HG03439 (cell line): ENCODE results near the gene UQCRFS1.
"Not testable (repeated sequence)": the region's sequence is repeated elsewhere in the genome, so short reads cannot be mapped to it uniquely, and the experiment has no call there.

ENCODE experiments used
- ATAC-seq: cut with Tn5 transposase; IDR thresholded peaks from one replicate; pipeline ENCODE4 v1.9.1; 2021; ENCODE audit warnings: mild to moderate bottlenecking, moderate library complexity; ENCODE audit not compliant: unreplicated experiment

The UQCRFS1 gene

GRCh38 chr19:29215322-29215845 lies 2.4 kb upstream of the UQCRFS1 start:
- ATAC-seq = no peak

DNA sequence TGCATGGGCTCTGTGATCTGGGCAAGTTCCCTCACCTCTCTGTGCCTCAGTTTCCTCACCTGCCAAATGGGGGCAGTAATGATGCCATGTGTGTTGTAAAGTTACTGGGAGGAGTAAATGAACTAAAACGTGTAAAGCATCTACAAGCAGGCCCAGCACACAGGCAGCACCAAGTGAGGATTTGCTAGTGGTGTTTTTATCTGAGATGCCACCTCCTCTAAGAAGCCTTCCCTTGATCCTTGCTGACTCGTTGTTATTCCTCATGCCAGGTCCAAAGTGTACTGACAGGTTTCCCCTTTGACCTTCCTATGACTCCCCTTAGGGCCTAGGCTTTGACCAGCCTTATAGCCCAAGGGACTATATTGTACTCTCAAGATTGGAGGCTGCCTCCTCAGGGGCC lies 1.5 kb upstream of the UQCRFS1 start:
- no peak for ATAC-seq

DNA sequence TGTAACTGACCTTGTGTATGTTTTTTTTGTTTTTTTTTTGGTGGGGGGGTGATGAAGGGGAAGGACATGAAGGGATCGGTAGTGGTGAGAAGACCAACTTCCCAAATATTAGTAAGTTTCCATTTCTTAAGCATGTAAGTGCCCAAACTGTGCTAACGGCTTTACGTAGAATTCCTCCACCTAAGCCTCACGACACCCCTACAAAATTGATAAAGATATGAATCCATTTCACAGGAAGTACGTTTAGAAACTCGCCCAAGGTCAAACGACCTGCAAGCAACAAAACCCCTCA lies 649 bp downstream of the UQCRFS1 start:
- ATAC-seq = no peak

DNA sequence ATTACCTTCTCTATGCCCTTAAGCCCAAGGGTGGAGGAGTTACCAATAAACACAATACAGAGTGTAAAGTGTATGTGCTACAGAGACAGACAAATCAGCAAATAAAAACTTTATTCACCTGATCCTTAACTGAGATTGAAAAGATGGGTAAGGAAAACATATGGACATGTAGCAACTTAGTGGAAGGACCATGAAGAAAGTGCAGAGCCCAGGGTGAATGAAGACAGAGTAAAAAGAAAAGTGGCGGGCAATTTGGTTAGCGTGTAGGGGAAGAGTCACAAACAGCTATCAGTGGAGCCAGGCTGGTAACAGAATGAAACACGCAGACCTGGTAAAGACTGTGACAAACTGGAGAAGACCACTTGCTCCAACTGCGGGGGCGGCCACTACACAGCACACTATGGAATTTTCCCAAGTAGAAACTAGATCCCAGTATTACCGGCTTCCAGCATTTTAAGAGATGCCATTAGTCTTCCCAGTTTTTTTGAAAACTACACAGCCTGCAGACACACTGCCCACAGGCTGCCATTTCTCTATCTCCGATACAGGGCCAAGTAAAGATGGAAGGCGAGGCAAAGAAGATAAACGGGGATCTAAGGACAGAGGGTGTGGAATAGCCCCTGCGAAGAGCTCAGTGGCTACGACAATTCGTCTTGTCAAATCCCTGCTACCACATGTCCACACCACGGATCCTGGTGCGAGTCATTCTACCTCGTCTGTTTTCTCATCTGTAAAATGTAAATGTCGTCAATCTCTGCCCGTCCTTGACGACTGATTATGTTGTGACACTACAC lies 1.2 kb downstream of the UQCRFS1 start:
- ATAC-seq = no peak

GRCh38 chr19:29211041-29211440 lies 1.9 kb downstream of the UQCRFS1 start:
- not testable (repeated sequence) for ATAC-seq

GRCh38 chr19:29210502-29210901 lies 2.4 kb downstream of the UQCRFS1 start:
- ATAC-seq = not testable (repeated sequence)

GRCh38 chr19:29207403-29208187 lies 5.4 kb downstream of the UQCRFS1 start:
- ATAC-seq = not testable (repeated sequence)

- ATAC-seq = no peak
These were observed 6.5 kb downstream of the UQCRFS1 start for GRCh38 chr19:29206453-29206852.

DNA sequence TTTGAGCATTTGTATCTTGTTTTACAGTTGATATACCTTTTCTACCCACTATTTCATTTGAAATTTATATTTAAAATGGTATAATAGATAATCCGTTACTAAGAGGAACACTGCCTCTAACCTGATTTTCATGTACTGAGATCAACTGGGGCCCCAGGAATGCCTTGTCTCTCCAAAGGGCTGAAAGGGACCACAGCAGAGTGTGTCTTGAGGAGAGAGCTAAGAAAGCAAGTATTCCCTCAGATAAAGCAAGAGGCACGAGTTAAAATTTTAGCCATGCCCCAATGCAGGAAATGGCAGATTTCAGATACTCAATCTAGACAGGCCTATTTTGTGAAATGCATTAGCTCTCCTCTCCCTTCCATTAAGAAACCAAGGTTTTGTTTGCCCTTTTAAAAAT lies 10.7 kb downstream of the UQCRFS1 start:
- ATAC-seq = no peak

DNA sequence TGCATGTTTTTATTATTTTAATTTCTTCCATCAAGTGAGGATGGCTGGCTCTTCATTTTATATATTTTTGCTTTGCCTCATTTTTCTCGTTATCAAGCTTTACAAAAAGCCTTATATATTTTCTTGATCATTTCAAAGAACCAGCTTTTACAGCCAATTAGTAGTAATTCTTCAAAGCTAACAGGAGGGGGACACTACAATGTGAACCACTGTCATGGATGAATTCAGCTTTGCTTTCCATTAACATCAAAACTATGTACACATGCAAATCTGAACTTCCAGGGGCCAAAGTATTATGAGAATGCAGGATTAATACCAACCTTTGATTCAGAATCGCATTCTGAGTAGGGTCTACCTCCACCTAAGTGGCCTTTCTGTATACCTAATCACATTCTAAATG lies 11.1 kb downstream of the UQCRFS1 start:
- no peak for ATAC-seq

- ATAC-seq = no peak
These were observed 18.3 kb downstream of the UQCRFS1 start for GRCh38 chr19:29194658-29195057.

- ATAC-seq = no peak
These were observed 19.8 kb downstream of the UQCRFS1 start for GRCh38 chr19:29193155-29193554.

DNA sequence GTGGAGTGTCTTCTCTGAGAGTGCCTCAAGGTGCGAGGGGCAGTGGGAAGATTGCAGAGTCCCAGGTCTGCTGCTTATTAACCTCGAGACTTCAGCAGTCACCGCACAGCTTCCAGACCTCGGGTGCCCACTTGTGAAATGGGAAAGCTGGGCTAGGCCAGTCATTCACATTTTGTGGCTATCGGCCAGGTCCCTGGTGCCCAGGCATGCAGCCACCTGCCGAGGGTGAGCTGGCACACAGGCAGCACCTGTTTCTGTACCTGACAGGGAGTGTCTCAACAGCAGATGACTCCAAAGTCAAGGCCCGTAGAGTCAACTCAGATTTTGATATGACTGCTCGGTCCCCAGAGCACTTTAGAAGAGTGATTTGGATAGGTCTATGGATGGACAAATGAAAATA lies 21.9 kb downstream of the UQCRFS1 start:
- no peak for ATAC-seq

DNA sequence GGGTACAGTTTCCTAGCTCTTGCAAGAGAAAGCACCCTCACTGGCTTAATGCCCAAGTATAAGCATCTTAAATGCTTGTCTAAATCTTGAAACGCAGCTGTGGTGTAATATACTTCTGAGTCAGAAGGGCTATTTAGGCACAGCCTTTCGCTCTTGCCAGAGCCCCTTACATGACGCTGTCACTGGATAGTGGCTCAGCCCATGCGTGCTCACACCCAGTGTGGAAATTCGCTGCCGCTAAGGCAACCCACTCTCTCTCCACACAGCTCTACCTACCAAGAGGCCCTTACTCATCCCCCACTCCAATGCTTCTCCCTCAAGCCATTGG lies 24.0 kb downstream of the UQCRFS1 start:
- ATAC-seq = no peak

- no peak for ATAC-seq
These were observed 24.5 kb downstream of the UQCRFS1 start for GRCh38 chr19:29188289-29189032.

- ATAC-seq = no peak
These were observed 25.3 kb downstream of the UQCRFS1 start for GRCh38 chr19:29187676-29188075.

DNA sequence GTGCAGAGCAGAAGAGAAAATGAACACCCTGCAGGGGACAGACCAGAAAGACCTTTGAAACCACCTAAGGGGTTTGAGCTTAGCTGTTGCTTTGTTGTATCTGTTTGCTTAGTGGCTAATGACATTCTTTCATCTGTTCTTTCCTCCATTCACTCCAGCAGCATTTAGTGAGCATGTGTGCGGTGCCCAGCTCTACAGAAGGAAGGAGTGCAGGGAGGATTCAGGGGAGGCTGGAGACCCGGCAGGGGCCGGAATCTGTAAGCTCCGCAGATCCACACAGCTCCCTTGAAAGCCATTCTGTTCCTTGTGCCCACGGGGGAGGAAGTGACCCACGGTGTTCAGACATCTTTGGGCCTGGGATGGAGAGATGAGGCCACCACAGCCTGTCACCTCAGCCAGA lies 27.5 kb downstream of the UQCRFS1 start:
- no peak for ATAC-seq

GRCh38 chr19:29176981-29177754 lies 35.8 kb downstream of the UQCRFS1 start:
- ATAC-seq = no peak

DNA sequence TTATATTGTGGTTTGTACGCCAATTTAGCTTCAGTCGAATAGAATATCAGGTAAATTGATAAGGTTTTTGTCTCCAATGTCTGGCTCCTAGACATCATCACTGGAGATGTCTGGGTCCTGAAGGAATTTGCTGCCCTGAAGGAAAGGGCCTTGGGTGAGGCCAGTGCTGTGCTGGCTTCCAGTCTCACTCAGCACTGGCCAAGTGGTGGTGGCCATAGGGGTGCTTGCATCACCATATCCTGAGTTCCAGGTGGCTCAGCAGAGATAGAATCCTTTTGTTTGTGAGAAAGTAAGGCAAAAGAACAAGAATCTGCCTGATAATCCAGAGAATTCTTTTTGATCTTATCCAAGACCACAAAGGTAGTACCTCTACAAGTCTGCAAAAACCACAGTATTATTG lies 39.1 kb downstream of the UQCRFS1 start:
- no peak for ATAC-seq

- no peak for ATAC-seq
These were observed 40.6 kb downstream of the UQCRFS1 start for GRCh38 chr19:29172302-29172701.

- ATAC-seq = no peak
These were observed 41.4 kb downstream of the UQCRFS1 start for GRCh38 chr19:29171525-29171924.
